RWPE1 (cell line): Measurements from ENCODE around the gene MID2.

ENCODE experiments used
- CTCF ChIA-PET: fragments of 350-600 bp; sonication (Branson Sonifier 250); formaldehyde crosslinking; extraction: SDS; loops from one replicate; lab custom pipeline; 2021; lab: Yijun Ruan, JAX
- POLR2A ChIA-PET: fragments of 400-600 bp; formaldehyde crosslinking; extraction: SDS; loops from one replicate; lab custom pipeline; 2020; ENCODE audit warnings: antibody characterized with exemption; ENCODE audit not compliant: low non-redundant PET; lab: Yijun Ruan, JAX
- DNase-seq: peaks from one replicate; pipeline ENCODE4 v3.0.0; 2012; ENCODE audit warnings: low spot score
- H3K27ac ChIP-seq: fragments of 450-650 bp; 2 replicates; pipeline ENCODE4 v1.5.1; 2017
- TF ChIP-seq, protein P1 (sequence below): fragments of 450-650 bp; conservative IDR thresholded peaks from 2 replicates; pipeline ENCODE4 v1.5.1; 2017; ENCODE audit warnings: low read depth, mild to moderate bottlenecking

The MID2 gene

GRCh38 chrX:107971636-107972035, 146.0 kb downstream of the MID2 start:
- CTCF ChIA-PET, result no interaction called here

More at GRCh38 chrX:107971636-107972035, 146.0 kb downstream of the MID2 start:
- POLR2A ChIA-PET, result no interaction called here
- no peak for DNase-seq
- TF ChIP-seq, protein P1, sequence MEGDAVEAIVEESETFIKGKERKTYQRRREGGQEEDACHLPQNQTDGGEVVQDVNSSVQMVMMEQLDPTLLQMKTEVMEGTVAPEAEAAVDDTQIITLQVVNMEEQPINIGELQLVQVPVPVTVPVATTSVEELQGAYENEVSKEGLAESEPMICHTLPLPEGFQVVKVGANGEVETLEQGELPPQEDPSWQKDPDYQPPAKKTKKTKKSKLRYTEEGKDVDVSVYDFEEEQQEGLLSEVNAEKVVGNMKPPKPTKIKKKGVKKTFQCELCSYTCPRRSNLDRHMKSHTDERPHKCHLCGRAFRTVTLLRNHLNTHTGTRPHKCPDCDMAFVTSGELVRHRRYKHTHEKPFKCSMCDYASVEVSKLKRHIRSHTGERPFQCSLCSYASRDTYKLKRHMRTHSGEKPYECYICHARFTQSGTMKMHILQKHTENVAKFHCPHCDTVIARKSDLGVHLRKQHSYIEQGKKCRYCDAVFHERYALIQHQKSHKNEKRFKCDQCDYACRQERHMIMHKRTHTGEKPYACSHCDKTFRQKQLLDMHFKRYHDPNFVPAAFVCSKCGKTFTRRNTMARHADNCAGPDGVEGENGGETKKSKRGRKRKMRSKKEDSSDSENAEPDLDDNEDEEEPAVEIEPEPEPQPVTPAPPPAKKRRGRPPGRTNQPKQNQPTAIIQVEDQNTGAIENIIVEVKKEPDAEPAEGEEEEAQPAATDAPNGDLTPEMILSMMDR, result no peak
- no peak overlapping the region for H3K27ac ChIP-seq
